ENCODE measurements around the gene CTNNA2.

DNA sequence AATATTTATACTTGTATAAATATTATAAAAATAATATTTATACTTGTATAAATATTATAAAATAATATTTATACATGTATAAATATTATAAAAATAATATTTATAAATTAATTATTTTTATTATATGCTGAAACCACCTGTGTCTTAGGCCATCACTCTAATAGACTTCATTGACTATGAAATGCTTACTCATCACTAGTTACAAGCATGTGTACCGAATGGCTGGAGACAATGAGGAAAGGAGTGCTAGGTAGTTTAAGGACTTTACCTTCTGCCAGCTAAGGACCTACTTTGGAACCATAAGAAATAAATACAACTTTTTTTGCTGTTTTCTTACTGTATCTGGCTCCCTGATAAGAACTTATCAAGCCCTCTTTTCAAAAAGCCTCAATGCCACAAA is 562.9 kb downstream of the CTNNA2 start:
- TF ChIP-seq, protein P1, sequence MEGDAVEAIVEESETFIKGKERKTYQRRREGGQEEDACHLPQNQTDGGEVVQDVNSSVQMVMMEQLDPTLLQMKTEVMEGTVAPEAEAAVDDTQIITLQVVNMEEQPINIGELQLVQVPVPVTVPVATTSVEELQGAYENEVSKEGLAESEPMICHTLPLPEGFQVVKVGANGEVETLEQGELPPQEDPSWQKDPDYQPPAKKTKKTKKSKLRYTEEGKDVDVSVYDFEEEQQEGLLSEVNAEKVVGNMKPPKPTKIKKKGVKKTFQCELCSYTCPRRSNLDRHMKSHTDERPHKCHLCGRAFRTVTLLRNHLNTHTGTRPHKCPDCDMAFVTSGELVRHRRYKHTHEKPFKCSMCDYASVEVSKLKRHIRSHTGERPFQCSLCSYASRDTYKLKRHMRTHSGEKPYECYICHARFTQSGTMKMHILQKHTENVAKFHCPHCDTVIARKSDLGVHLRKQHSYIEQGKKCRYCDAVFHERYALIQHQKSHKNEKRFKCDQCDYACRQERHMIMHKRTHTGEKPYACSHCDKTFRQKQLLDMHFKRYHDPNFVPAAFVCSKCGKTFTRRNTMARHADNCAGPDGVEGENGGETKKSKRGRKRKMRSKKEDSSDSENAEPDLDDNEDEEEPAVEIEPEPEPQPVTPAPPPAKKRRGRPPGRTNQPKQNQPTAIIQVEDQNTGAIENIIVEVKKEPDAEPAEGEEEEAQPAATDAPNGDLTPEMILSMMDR (IDR thresholded peaks at IDR 0.05; ENCODE audit: borderline replicate concordance, extremely low read depth, low read length, poor library complexity, severe bottlenecking) = no peak
- no peak for TF ChIP-seq EZH2 (IDR thresholded peaks at IDR 0.05; ENCODE audit: borderline replicate concordance, low read depth, low read length, severe bottlenecking)
